ENCODE results near the gene FBXW8.

GRCh38 chr12:116864371-116865160 lies 46.2 kb upstream of the FBXW8 start:
- TF ChIP-seq, protein P1, sequence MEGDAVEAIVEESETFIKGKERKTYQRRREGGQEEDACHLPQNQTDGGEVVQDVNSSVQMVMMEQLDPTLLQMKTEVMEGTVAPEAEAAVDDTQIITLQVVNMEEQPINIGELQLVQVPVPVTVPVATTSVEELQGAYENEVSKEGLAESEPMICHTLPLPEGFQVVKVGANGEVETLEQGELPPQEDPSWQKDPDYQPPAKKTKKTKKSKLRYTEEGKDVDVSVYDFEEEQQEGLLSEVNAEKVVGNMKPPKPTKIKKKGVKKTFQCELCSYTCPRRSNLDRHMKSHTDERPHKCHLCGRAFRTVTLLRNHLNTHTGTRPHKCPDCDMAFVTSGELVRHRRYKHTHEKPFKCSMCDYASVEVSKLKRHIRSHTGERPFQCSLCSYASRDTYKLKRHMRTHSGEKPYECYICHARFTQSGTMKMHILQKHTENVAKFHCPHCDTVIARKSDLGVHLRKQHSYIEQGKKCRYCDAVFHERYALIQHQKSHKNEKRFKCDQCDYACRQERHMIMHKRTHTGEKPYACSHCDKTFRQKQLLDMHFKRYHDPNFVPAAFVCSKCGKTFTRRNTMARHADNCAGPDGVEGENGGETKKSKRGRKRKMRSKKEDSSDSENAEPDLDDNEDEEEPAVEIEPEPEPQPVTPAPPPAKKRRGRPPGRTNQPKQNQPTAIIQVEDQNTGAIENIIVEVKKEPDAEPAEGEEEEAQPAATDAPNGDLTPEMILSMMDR (conservative IDR thresholded peaks at IDR 0.05) = no peak
- no peak for TF ChIP-seq EZH2 (IDR thresholded peaks at IDR 0.05; ENCODE audit: low read depth)

Measured in PC-9 (cell line).